T-helper 2 cell treated with Interferon-gamma antibody and Interleukin-4, amounts not matched to agents 100 ng/mL and 5 ng/mL, for 36 hours (primary cell): Measurements from ENCODE around the gene ASB9. TPM values are rescaled to one million over a fixed set of nuclear protein-coding genes. Genes with fewer than 3 reads are reported as not detected.
"Not testable (repeated sequence)": the region's sequence is repeated elsewhere in the genome, so short reads cannot be mapped to it uniquely, and the experiment has no call there.

Experiments used
- intact Hi-C: fragments of 100-400 bp; cut with micrococcal nuclease; formaldehyde crosslinking; loops from one replicate; pipeline ENCODE4 v1.15.1; 2023
- total RNA-seq: library from RNA; stranded (reverse); gene quantifications from 2 replicates; pipeline ENCODE4 v1.2.3, GENCODE V29; 2022

ASB9 gene
- total RNA-seq, 1 donor from 2014 or later = 0.77 TPM

GRCh38 chrX:15242899-15243555, 26.9 kb downstream of the ASB9 start:
- intact Hi-C loops = loop anchor here (1.0 to 5.0 kb wide), 5 partner anchors 41 to 1204 kb away; no protein-coding TSS in a partner anchor

- intact Hi-C loops = loop anchor here (5.0 kb wide), 1 partner anchor 39 kb away; no protein-coding TSS in a partner anchor
Observed at GRCh38 chrX:15241301-15241700, 28.6 kb downstream of the ASB9 start.

GRCh38 chrX:15240414-15240813, 29.5 kb downstream of the ASB9 start:
- intact Hi-C loops = loop anchor here (5.0 kb wide), 1 partner anchor 38 kb away; no protein-coding TSS in a partner anchor

- intact Hi-C loops = no loop called here
Observed at GRCh38 chrX:15236146-15236545, 33.7 kb downstream of the ASB9 start.

- intact Hi-C loops = no loop called here
Observed at GRCh38 chrX:15235001-15235400, 34.9 kb downstream of the ASB9 start.

- intact Hi-C loops = no loop called here
Observed at GRCh38 chrX:15233416-15234015, 36.4 kb downstream of the ASB9 start.

- intact Hi-C loops = no loop called here
Observed at GRCh38 chrX:15224747-15225146, 45.1 kb downstream of the ASB9 start.

GRCh38 chrX:15221321-15221720, 48.6 kb downstream of the ASB9 start:
- intact Hi-C loops = no loop called here

- intact Hi-C loops = no loop called here
Observed at GRCh38 chrX:15217161-15217560, 52.7 kb downstream of the ASB9 start.

- intact Hi-C loops = no loop called here
Observed at GRCh38 chrX:15216280-15216679, 53.6 kb downstream of the ASB9 start.

GRCh38 chrX:15215366-15215765, 54.5 kb downstream of the ASB9 start:
- intact Hi-C loops = no loop called here

- intact Hi-C loops = no loop called here
Observed at GRCh38 chrX:15214588-15214987, 55.3 kb downstream of the ASB9 start.

- intact Hi-C loops = no loop called here
Observed at GRCh38 chrX:15209096-15209495, 60.8 kb downstream of the ASB9 start.

- intact Hi-C loops = no loop called here
Observed at GRCh38 chrX:15207994-15208393, 61.9 kb downstream of the ASB9 start.

GRCh38 chrX:15207384-15207783, 62.5 kb downstream of the ASB9 start:
- intact Hi-C loops = no loop called here

- intact Hi-C loops = no loop called here
Observed at GRCh38 chrX:15206306-15206705, 63.6 kb downstream of the ASB9 start.

GRCh38 chrX:15204130-15204751, 65.6 kb downstream of the ASB9 start:
- intact Hi-C loops = loop anchor here (1.0 to 5.0 kb wide), 3 partner anchors 38 to 331 kb away; partner anchors contain the start of genes FANCB and MOSPD2

GRCh38 chrX:15203694-15204093, 66.2 kb downstream of the ASB9 start:
- intact Hi-C loops = loop anchor here (1.0 to 5.0 kb wide), 3 partner anchors 39 to 331 kb away; partner anchors contain the start of genes FANCB and MOSPD2

- intact Hi-C loops = loop anchor here (5.0 kb wide), 1 partner anchor 40 kb away; no protein-coding TSS in a partner anchor
Observed at GRCh38 chrX:15202454-15203177, 67.3 kb downstream of the ASB9 start.

- intact Hi-C loops = loop anchor here (5.0 kb wide), 1 partner anchor 41 kb away; no protein-coding TSS in a partner anchor
Observed at GRCh38 chrX:15200871-15201270, 69.0 kb downstream of the ASB9 start.

- intact Hi-C loops = not testable (repeated sequence)
Observed at GRCh38 chrX:15198608-15199202, 71.2 kb downstream of the ASB9 start.
